Measurements from ENCODE around the gene SLTM.

DNA sequence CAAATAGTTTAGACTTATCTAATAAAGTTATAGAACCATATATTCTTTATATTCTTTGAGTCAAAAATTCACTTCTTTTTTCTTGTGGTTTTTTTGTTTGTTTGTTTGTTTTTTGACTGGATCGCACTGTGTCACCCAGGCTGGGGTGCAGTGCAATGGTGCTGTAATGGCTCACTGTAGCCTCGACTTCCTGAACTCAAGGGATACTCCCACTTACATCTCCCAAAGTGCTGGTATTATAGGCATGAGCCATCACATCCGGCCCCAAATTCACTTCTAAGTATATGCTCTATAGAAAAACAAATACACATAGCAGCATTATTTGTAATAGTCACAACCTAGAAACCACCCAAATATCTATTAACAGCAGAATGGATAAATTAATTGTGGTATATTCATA lies 13.7 kb upstream of the SLTM start:
- TF ChIP-seq, protein P1, sequence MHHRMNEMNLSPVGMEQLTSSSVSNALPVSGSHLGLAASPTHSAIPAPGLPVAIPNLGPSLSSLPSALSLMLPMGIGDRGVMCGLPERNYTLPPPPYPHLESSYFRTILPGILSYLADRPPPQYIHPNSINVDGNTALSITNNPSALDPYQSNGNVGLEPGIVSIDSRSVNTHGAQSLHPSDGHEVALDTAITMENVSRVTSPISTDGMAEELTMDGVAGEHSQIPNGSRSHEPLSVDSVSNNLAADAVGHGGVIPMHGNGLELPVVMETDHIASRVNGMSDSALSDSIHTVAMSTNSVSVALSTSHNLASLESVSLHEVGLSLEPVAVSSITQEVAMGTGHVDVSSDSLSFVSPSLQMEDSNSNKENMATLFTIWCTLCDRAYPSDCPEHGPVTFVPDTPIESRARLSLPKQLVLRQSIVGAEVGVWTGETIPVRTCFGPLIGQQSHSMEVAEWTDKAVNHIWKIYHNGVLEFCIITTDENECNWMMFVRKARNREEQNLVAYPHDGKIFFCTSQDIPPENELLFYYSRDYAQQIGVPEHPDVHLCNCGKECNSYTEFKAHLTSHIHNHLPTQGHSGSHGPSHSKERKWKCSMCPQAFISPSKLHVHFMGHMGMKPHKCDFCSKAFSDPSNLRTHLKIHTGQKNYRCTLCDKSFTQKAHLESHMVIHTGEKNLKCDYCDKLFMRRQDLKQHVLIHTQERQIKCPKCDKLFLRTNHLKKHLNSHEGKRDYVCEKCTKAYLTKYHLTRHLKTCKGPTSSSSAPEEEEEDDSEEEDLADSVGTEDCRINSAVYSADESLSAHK (tag by site-specific recombination; IDR thresholded peaks at IDR 0.05) = no peak
- TF ChIP-seq KLF10 (tag by site-specific recombination; IDR thresholded peaks at IDR 0.05) (no peak), ZNF354C (tag by site-specific recombination; IDR thresholded peaks at IDR 0.05; ENCODE audit: borderline replicate concordance, low read depth) (no peak), MZF1 (tag by site-specific recombination; IDR thresholded peaks at IDR 0.05; ENCODE audit: borderline replicate concordance) (no peak), SP2 (tag by site-specific recombination; IDR thresholded peaks at IDR 0.05) (no peak), ZFP3 (tag by site-specific recombination; IDR thresholded peaks at IDR 0.05; ENCODE audit: low read depth) (no peak), ZNF133 (tag by site-specific recombination; IDR thresholded peaks at IDR 0.05) (no peak), ZEB2 (tag by site-specific recombination; IDR thresholded peaks at IDR 0.05) (no peak), MEIS1 (CRISPR knock-in tag; IDR thresholded peaks at IDR 0.05; ENCODE audit: borderline replicate concordance) (no peak)
- TF ChIP-seq, protein P2, sequence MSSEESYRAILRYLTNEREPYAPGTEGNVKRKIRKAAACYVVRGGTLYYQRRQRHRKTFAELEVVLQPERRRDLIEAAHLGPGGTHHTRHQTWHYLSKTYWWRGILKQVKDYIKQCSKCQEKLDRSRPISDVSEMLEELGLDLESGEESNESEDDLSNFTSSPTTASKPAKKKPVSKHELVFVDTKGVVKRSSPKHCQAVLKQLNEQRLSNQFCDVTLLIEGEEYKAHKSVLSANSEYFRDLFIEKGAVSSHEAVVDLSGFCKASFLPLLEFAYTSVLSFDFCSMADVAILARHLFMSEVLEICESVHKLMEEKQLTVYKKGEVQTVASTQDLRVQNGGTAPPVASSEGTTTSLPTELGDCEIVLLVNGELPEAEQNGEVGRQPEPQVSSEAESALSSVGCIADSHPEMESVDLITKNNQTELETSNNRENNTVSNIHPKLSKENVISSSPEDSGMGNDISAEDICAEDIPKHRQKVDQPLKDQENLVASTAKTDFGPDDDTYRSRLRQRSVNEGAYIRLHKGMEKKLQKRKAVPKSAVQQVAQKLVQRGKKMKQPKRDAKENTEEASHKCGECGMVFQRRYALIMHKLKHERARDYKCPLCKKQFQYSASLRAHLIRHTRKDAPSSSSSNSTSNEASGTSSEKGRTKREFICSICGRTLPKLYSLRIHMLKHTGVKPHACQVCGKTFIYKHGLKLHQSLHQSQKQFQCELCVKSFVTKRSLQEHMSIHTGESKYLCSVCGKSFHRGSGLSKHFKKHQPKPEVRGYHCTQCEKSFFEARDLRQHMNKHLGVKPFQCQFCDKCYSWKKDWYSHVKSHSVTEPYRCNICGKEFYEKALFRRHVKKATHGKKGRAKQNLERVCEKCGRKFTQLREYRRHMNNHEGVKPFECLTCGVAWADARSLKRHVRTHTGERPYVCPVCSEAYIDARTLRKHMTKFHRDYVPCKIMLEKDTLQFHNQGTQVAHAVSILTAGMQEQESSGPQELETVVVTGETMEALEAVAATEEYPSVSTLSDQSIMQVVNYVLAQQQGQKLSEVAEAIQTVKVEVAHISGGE (tag by site-specific recombination; conservative IDR thresholded peaks at IDR 0.05; ENCODE audit: low read depth) = no peak
- TF ChIP-seq, protein P3, sequence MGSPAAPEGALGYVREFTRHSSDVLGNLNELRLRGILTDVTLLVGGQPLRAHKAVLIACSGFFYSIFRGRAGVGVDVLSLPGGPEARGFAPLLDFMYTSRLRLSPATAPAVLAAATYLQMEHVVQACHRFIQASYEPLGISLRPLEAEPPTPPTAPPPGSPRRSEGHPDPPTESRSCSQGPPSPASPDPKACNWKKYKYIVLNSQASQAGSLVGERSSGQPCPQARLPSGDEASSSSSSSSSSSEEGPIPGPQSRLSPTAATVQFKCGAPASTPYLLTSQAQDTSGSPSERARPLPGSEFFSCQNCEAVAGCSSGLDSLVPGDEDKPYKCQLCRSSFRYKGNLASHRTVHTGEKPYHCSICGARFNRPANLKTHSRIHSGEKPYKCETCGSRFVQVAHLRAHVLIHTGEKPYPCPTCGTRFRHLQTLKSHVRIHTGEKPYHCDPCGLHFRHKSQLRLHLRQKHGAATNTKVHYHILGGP (tag by site-specific recombination; IDR thresholded peaks at IDR 0.05) = no peak
- TF ChIP-seq, protein P4, sequence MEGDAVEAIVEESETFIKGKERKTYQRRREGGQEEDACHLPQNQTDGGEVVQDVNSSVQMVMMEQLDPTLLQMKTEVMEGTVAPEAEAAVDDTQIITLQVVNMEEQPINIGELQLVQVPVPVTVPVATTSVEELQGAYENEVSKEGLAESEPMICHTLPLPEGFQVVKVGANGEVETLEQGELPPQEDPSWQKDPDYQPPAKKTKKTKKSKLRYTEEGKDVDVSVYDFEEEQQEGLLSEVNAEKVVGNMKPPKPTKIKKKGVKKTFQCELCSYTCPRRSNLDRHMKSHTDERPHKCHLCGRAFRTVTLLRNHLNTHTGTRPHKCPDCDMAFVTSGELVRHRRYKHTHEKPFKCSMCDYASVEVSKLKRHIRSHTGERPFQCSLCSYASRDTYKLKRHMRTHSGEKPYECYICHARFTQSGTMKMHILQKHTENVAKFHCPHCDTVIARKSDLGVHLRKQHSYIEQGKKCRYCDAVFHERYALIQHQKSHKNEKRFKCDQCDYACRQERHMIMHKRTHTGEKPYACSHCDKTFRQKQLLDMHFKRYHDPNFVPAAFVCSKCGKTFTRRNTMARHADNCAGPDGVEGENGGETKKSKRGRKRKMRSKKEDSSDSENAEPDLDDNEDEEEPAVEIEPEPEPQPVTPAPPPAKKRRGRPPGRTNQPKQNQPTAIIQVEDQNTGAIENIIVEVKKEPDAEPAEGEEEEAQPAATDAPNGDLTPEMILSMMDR (tag by site-specific recombination; IDR thresholded peaks at IDR 0.05) = no peak
- TF ChIP-seq, protein P5, sequence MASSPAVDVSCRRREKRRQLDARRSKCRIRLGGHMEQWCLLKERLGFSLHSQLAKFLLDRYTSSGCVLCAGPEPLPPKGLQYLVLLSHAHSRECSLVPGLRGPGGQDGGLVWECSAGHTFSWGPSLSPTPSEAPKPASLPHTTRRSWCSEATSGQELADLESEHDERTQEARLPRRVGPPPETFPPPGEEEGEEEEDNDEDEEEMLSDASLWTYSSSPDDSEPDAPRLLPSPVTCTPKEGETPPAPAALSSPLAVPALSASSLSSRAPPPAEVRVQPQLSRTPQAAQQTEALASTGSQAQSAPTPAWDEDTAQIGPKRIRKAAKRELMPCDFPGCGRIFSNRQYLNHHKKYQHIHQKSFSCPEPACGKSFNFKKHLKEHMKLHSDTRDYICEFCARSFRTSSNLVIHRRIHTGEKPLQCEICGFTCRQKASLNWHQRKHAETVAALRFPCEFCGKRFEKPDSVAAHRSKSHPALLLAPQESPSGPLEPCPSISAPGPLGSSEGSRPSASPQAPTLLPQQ (tag by site-specific recombination; IDR thresholded peaks at IDR 0.05) = no peak

Measured in HEK293 (cell line).